AG09319 (cell line): ENCODE data around the gene CCDC33.

Experiments used
- DNase-seq: peaks from one replicate; pipeline ENCODE4 v3.0.0-alpha.2; 2010; ENCODE audit warnings: low read depth; ENCODE audit errors: extremely low read depth
- TF ChIP-seq, protein P1 (sequence below): IDR thresholded peaks from 2 replicates; pipeline ENCODE4 v1.5.1; 2011; ENCODE audit warnings: low read depth, mild to moderate bottlenecking, inconsistent platforms, low read length, moderate library complexity

CCDC33 gene

GRCh38 chr15:74274470-74275038 is 38.4 kb downstream of the CCDC33 start:
- DNase-seq, result no peak
- TF ChIP-seq, protein P1, sequence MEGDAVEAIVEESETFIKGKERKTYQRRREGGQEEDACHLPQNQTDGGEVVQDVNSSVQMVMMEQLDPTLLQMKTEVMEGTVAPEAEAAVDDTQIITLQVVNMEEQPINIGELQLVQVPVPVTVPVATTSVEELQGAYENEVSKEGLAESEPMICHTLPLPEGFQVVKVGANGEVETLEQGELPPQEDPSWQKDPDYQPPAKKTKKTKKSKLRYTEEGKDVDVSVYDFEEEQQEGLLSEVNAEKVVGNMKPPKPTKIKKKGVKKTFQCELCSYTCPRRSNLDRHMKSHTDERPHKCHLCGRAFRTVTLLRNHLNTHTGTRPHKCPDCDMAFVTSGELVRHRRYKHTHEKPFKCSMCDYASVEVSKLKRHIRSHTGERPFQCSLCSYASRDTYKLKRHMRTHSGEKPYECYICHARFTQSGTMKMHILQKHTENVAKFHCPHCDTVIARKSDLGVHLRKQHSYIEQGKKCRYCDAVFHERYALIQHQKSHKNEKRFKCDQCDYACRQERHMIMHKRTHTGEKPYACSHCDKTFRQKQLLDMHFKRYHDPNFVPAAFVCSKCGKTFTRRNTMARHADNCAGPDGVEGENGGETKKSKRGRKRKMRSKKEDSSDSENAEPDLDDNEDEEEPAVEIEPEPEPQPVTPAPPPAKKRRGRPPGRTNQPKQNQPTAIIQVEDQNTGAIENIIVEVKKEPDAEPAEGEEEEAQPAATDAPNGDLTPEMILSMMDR, result no peak

DNA sequence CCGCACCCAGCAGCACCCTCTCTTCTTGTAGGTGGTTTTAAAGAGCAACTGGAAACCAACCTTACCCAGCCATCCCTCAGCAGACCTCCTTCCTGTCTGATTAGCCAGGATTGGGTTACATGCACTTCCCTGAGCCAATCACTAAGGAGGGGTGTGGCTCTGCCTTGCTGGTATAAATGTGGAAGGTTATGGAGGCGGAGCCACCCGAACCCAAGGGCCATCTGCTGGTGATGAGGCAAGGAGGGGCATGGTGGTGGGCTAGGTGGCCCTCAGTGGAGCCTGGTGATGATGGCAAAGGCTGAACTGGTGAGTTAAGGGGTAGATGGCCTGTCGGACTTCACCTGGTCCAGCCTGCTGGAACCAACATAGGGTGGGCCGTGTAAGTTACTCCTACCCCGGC is 39.8 kb downstream of the CCDC33 start:
- TF ChIP-seq, protein P1, result no peak
- DNase-seq, result no peak

DNA sequence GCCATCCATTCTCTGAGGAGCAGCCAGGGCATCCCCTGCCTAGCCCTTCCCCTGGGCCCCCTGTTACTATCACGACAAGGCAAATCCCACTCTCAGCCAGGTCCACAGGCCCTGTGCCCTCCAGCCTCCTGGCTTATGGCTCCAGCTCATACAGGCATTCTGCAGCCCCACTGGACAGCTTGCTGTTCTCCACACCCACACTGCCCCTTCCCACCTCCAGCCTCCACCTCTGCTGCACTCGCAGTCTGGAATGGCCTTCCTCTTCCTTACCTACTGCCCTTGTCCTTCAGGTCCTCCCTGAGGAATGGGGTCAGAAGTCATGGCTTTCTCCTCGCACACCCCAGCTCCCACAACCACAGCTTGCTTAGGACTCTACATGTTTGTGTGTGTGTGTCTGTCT is 40.4 kb downstream of the CCDC33 start:
- TF ChIP-seq, protein P1, result no peak
- no peak for DNase-seq

GRCh38 chr15:74277242-74277810 is 41.2 kb downstream of the CCDC33 start:
- DNase-seq, result no peak
- TF ChIP-seq, protein P1, result no peak

- TF ChIP-seq, protein P1, result no peak
- no peak for DNase-seq
Measured at GRCh38 chr15:74278207-74278606, 42.1 kb downstream of the CCDC33 start.

DNA sequence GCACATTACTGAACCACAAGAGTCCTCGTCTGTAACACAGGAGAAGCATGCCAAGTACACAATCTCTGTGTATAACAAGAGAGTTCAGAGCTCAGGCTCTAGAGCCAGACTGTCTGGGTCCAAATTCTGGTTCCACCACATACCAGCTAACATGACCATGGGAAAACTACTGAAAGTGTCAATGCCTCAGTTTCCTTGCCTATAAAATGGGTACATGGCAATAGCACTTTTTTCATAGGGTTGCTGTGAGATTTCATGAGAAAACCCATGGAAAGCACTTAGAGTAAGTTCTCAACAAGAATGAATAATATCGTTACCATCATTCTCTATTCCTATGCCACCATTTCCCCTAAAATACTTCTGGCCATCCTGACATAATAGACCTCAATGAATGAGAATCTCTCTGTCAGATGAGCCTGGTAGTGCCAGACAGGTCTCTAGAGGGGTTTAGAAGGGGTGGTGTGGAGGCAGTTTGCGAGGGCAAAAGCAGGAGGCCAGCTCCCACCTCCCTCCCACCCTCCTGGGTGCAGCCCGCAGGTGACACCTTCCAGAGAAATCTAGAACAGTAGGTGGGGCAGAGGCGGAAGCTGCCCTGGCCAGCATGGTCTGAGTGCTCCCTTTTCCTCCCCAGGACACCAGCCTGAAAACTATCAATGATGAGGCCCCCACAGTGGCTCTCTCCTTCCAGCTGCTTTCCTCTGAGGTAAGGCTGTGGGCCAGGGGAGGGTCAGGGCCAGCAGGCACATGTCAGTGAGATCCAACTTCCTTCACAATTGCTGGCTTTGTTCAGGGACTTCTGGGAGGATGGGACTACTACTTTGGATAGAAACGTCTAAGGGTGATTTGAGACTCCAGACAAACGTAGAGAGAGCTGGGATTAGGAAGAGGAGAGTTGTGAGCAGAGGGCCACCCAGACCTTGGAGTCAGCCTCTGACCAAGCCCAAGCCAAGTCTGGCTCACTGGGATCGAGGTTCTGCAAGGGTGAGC is 45.3 kb downstream of the CCDC33 start:
- TF ChIP-seq, protein P1, result no peak
- DNase-seq, result no peak

DNA sequence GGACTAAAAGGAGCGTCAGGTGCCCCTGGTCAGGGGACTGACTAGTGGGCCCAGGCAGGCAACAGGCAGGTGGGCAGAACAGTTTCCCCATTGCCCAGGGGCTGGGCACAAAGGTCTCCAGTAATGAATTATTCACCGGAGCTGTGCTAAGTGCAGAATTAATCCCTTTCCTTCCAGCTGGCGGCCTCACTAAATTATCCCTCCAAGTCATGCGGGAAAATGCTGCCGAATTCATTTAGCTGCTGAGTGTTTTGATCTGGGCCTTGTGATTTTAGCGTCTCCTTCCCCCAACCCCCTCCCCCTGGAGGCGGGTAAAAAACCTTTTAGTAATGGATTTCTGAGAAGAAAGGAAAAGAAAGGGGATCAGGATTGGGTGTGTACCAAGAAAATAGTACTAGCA is 47.2 kb downstream of the CCDC33 start:
- no peak for DNase-seq
- TF ChIP-seq, protein P1, result no peak
